NCI-H748 treated with DMSO at 0.1 percent for 48 hours (cell line): Measurements from ENCODE around the gene UBALD1.

Experiments used
- DNase-seq: peaks from one replicate; lab custom pipeline; 2025; lab: John Stamatoyannopoulos, UW

Gene UBALD1

GRCh38 chr16:4646773-4647643 lies 32.3 kb upstream of the UBALD1 start:
- DNase-seq = no peak

- no peak for DNase-seq
Measured at GRCh38 chr16:4641895-4642294, 27.2 kb upstream of the UBALD1 start.

GRCh38 chr16:4641306-4641687 lies 26.6 kb upstream of the UBALD1 start:
- DNase-seq = no peak

- DNase-seq = no peak
Measured at GRCh38 chr16:4640572-4641305, 26.1 kb upstream of the UBALD1 start.

- no peak for DNase-seq
Measured at GRCh38 chr16:4639899-4640509, 25.3 kb upstream of the UBALD1 start.

- DNase-seq = no peak
Measured at GRCh38 chr16:4637501-4638166, 22.9 kb upstream of the UBALD1 start.

- no peak for DNase-seq
Measured at GRCh38 chr16:4636196-4636595, 21.5 kb upstream of the UBALD1 start.

- no peak for DNase-seq
Measured at GRCh38 chr16:4634768-4635167, 20.1 kb upstream of the UBALD1 start.

- DNase-seq = no peak
Measured at GRCh38 chr16:4633910-4634635, 19.4 kb upstream of the UBALD1 start.

GRCh38 chr16:4631444-4631843 lies 16.8 kb upstream of the UBALD1 start:
- no peak for DNase-seq

GRCh38 chr16:4628283-4628682 lies 13.6 kb upstream of the UBALD1 start:
- DNase-seq = no peak

GRCh38 chr16:4626396-4626795 lies 11.7 kb upstream of the UBALD1 start:
- DNase-seq = no peak

- DNase-seq = no peak
Measured at GRCh38 chr16:4625560-4626159, 11.0 kb upstream of the UBALD1 start.

- DNase-seq = no peak
Measured at GRCh38 chr16:4624827-4625559, 10.3 kb upstream of the UBALD1 start.

GRCh38 chr16:4624015-4624826 lies 9.5 kb upstream of the UBALD1 start, which contains the start of gene MGRN1:
TSS of gene MGRN1 (plus strand) at chr16:4624826. CDS start at chr16:4624961, 135 bp downstream.
- peak; percentile 81 for DNase-seq

- no peak for DNase-seq
Measured at GRCh38 chr16:4623593-4623992, 8.9 kb upstream of the UBALD1 start.

GRCh38 chr16:4618645-4619418 lies 4.1 kb upstream of the UBALD1 start:
- no peak for DNase-seq

GRCh38 chr16:4617880-4618279 lies 3.2 kb upstream of the UBALD1 start:
- no peak for DNase-seq
